Liver (tissue), 3 donors: ENCODE data around the gene IL26.

Experiments
- ATF3 ChIP-seq: IDR thresholded peaks from 2 replicates; pipeline ENCODE4 v1.6.1; 2016; ENCODE audit warnings: antibody characterized with exemption
- CTCF ChIP-seq: fragments of 150-350 bp; IDR thresholded peaks from 2 replicates; pipeline ENCODE4 v1.5.1; 2017; ENCODE audit warnings: improper control_type of control experiment, low read depth, low read length; ENCODE audit not compliant: missing input control
- EGR1 ChIP-seq, 2 donors: IDR thresholded peaks; 2 replicates each; pipeline ENCODE4 v1.6.1; 2016 to 2018; ENCODE audit warnings: antibody characterized with exemption in 2 of 2, low read depth in 2 of 2
- FOXA1 ChIP-seq: IDR thresholded peaks from 2 replicates; pipeline ENCODE4 v1.6.1; 2016; ENCODE audit warnings: antibody characterized with exemption
- GABPA ChIP-seq, 2 donors: IDR thresholded peaks in 1 of 2; conservative IDR thresholded peaks in 1 of 2; 2 replicates each; pipeline ENCODE4 v1.6.1; 2016; ENCODE audit warnings: antibody characterized with exemption in 2 of 2, mild to moderate bottlenecking in 1 of 2, moderate library complexity in 1 of 2
- HNF4G ChIP-seq: IDR thresholded peaks from 2 replicates; pipeline ENCODE4 v1.6.1; 2016; ENCODE audit warnings: antibody characterized with exemption
- JUND ChIP-seq, 2 donors: IDR thresholded peaks; 2 replicates each; pipeline ENCODE4 v1.6.1; 2016; ENCODE audit warnings: antibody characterized with exemption in 2 of 2
- RAD21 ChIP-seq, 2 donors: IDR thresholded peaks; 2 replicates each; pipeline ENCODE4 v1.6.1; 2016; ENCODE audit warnings: antibody characterized with exemption in 2 of 2, mild to moderate bottlenecking in 2 of 2
- REST ChIP-seq: IDR thresholded peaks from 2 replicates; pipeline ENCODE4 v1.6.1; 2016; ENCODE audit warnings: antibody characterized with exemption, mild to moderate bottlenecking
- RXRA ChIP-seq, 2 donors: IDR thresholded peaks; 2 replicates each; pipeline ENCODE4 v1.6.1; 2017 to 2018; ENCODE audit warnings: antibody characterized with exemption in 2 of 2, mild to moderate bottlenecking in 1 of 2
- SP1 ChIP-seq: IDR thresholded peaks from 2 replicates; pipeline ENCODE4 v1.6.1; 2018; ENCODE audit warnings: antibody characterized with exemption, mild to moderate bottlenecking
- TAF1 ChIP-seq: conservative IDR thresholded peaks from 2 replicates; pipeline ENCODE4 v1.6.1; 2016; ENCODE audit warnings: antibody characterized with exemption, mild to moderate bottlenecking
- YY1 ChIP-seq: IDR thresholded peaks from 2 replicates; pipeline ENCODE4 v1.6.1; 2016; ENCODE audit warnings: antibody characterized with exemption, mild to moderate bottlenecking
- ZBTB33 ChIP-seq: IDR thresholded peaks from 2 replicates; pipeline ENCODE4 v1.6.1; 2016; ENCODE audit warnings: antibody characterized with exemption
- donor health status: healthy.
- donor health status: healthy.

- TF ChIP-seq REST (no peak), EGR1 (IDR thresholded peaks at IDR 0.05; ENCODE audit: low read depth in 2 of 2) (no peak), FOXA1 (no peak), CTCF (no peak), GABPA (IDR thresholded peaks at IDR 0.05 in 1 of 2, conservative IDR thresholded peaks at IDR 0.05 in 1 of 2) (no peak), TAF1 (no peak), RXRA (IDR thresholded peaks at IDR 0.05) (no peak), ATF3 (no peak), HNF4G (no peak), JUND (IDR thresholded peaks at IDR 0.05) (no peak), YY1 (no peak), RAD21 (IDR thresholded peaks at IDR 0.05) (no peak), ZBTB33 (no peak), SP1 (no peak)
These were observed 44.2 kb upstream of the IL26 start for GRCh38 chr12:68269779-68270178.
